NCI-H187 treated with DMSO at 0.1 percent for 48 hours (cell line): ENCODE measurements around the gene HSPG2.
"Not testable (repeated sequence)": the region's sequence is repeated elsewhere in the genome, so short reads cannot be mapped to it uniquely, and the experiment has no call there.

Experiments used
- DNase-seq: peaks from one replicate; lab custom pipeline; 2025; lab: John Stamatoyannopoulos, UW

HSPG2 gene

DNA sequence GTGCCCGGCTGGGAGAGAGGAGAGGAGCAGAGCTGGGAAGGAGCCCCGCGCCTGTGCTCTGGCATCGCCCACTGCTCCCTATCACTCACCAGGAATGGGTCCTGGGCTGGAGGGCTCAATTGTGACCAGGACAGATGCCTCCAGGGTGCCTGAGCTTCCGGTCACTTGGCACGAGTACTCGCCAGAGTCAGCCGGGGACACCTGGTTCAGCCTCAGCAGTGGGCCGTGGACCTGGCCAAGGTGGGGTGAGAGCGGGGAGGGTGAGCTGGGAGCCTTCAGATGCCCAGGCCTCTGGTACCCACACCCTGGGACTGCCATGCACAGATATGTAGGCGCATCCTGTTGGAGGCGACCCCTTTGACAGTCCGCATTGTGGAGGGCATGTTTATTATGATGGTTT lies 93.9 kb downstream of the HSPG2 start:
- DNase-seq, result no peak

DNA sequence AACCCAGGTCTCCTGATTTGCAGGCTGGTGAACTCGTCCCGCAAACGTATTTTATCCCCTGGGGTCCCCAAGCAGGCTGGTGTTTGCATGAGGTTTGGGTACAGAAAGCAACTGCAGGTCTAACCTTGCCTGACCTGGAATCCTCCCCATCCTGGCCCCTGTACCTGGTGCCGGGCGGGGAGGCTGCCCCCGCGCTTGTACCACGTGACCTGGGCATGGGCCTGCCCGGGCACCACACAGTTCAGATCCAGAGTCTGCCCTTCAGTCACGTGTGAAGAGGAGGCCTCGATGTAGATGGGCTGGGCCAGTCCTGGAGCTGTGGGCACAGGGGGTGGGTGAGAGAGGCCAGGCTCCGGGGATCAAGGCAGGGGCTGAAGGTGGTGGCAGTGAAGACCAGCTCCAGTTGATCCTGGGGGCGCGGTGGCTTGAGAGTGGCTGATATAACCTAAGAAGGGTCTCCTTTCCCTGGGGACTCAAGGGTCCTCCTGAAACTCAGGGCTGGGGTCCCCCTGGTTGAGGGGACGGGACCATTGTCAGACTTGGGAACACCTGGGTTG lies 94.4 kb downstream of the HSPG2 start:
- no peak for DNase-seq

GRCh38 chr1:21841852-21842466 lies 95.2 kb downstream of the HSPG2 start:
- no peak for DNase-seq

DNA sequence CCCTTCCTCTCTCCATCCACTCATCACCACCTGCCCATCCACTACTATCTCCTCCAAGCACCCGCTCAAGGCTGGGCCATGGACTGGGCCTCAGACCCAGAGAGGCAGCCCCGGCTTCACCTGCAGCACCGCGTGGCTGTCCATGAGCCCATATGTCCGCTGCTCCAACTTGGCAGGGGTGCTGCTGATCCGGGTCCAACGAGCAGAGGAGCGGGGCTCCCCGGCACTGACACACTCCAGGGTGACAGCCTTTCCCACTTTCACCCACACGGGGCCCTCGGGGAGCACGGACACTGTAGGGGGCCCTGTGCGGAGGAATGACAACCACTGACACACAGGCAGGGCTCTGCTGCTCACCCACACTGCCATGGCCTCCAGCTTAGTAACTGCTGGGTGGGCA lies 96.1 kb downstream of the HSPG2 start:
- DNase-seq, result no peak

- DNase-seq, result no peak
Measured at GRCh38 chr1:21839337-21840037, 97.6 kb downstream of the HSPG2 start.

DNA sequence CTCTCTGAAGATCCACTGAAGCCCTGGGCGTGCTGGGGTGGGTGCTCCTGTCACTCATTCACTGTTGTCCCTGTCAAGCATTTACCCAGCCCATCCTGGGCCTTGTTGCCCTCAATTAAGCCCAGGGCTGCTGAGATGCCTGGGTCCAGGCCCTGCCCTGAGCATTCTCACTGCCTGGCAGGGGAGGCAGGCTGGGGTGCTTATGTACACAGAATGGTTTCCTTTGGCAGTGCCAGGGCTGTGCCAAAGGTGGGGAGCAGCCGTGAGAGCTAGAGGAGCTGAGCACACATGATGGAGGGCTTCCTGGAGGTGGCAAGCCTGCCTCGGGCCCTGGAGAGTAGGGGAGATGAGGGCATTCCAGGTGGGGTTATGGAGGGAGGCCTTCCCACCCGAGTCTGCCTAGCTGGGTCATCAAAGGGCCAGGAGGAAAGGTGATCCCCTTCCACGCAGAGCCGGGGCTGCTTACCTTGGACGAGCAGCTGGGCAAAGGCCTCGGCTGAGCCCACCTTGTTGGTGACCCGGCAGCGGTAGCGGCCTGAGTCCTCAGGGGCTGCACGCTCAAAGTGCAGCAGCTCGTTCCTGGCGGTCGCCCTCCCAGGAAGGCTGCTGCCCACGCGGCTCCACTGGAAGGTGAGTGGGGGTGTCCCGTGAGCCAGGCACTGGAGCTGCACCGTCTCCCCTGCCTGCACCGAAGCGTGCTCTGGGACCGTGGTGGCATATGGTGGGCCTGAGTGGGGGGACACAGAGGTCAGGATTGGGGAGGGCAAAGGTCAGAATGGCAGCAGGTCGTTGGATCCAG lies 98.6 kb downstream of the HSPG2 start:
- DNase-seq, result no peak

DNA sequence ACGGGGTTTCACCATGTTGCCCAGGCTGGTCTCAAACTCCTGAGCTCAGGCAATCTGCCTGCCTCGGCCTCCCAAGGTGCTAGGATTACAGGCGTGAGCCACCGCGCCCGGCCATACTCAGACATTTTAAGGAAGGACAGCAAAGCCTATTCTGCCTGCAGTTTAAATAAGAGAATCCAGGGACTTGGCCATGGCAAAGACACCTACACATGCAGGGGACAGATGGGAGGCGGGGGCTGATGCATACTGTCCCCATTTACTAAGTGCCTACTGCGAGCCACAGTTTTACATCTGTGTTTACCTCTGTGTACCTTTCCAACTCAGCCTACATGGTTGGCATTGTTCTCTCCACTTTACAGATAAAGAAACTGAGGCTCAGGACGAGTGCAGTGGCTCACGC lies 99.6 kb downstream of the HSPG2 start:
- DNase-seq, result no peak

DNA sequence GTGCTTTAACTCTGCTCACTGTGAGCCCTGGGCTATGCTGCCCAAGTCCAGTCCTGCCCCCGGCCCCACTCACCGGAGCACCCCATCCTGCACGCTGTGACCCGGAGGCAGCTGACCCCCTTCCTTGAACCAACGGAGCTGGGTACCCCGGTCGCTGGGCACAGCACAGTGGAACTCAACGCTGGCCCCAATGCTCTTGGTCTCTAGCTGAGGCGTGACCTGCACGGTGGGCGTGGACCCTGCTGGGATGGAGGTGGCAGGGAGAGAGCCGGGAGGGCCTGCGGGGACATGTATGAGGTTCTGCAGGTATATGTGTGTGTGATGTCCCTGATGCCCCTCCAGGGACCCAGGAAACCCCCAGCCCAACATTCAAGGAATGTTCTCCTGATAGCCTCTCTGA lies 100.4 kb downstream of the HSPG2 start:
- no peak for DNase-seq

GRCh38 chr1:21836010-21836409 lies 101.1 kb downstream of the HSPG2 start:
- no peak for DNase-seq

DNA sequence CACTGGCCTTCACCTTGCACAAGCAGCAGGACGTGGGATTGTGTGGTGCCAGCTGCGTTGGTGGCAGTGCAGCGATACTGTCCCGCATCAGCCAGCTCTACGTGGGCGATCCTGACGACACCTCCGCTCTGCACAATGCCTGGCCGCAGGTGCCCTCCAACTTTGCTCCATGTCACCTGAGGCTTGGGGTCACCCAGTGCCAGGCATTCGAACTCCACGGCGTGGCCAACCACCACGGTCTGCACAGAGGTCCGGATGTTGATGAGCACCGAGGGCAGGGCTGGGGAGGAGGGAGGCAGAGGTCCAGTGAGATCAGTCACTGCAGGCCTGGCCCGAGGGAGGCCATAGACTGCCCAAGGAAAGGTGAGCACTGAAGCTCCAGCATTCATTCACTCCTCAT lies 102.4 kb downstream of the HSPG2 start:
- no peak for DNase-seq

DNA sequence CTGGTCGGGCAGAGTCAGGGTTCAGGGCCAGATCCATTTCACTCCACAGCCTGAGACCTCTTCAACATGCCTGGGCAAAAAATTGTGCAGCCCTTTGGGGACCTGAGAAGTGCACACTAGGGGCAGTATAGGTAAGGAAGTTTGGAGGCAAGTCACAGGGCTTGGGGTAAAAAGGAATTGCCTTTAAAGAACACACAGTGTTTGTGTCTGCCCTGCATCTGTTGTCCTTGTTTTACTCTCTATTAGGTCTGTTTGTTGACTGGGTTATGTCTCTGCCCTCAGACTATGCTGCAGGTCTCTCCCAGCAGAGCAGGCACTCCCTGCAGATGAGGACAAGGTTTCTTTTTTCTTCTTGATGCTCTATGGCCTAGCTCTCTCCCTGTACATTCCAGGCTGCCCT lies 103.0 kb downstream of the HSPG2 start:
- DNase-seq, result no peak

GRCh38 chr1:21833392-21833976 lies 103.6 kb downstream of the HSPG2 start:
- DNase-seq, result no peak

DNA sequence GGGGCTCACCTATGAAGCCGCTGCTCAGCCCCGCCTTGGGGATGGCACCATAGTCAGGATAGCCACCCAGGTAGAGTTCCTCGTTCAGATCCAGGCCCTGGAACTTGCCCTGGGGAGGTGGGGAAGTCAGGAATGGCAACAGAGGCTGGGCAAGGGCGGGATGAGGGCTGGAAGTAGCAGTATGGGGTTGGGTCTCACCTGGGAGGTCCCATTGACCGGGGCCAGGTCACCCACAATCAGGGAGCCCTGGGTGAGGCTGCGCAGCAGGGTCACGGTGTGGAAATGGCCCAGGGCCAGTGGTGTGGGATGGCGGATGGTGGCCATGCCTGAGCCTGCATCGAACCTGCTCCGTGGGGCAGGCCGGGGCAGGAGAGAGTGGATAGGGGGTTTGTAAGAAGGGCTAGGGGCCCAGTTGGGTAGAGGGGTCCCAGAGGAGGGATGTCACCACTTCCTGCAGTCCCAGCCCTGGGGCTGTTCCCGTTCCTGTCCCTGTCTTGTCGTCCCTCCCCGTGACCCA lies 105.6 kb downstream of the HSPG2 start:
- no peak for DNase-seq

DNA sequence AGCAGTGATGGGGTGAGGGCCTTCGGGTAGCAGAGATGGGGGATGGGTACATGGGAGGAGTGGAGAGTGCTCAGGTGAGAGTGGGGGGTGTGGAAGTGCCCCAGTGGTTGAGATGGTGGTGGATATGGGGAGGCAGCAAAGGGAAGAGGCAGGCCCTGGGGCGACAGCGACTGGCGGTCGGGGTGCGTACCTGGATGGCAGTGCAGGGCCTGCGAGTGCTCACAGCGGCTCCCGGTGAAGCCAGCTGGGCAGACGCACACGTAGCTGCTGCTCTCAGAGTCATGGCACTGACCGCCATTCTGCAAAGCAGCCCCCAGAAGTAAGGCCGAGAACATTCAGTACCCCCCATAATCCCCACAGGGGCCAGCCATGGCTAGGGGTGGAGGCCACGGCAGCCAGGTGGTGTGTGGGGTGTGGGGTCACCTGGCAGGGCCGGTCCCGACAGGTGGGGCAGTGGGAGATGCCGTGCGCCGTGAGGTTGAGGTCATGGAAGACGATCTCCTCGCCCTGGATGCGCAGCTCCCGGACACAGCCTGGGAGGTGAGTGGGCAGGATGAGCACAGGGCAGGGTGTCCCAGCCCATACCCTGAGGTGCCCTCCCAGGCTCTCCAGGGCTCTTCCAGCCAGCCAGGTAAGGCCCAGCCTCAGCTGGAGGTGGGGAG lies 106.2 kb downstream of the HSPG2 start:
- no peak for DNase-seq

- no peak for DNase-seq
Measured at GRCh38 chr1:21829294-21829693, 107.8 kb downstream of the HSPG2 start.

DNA sequence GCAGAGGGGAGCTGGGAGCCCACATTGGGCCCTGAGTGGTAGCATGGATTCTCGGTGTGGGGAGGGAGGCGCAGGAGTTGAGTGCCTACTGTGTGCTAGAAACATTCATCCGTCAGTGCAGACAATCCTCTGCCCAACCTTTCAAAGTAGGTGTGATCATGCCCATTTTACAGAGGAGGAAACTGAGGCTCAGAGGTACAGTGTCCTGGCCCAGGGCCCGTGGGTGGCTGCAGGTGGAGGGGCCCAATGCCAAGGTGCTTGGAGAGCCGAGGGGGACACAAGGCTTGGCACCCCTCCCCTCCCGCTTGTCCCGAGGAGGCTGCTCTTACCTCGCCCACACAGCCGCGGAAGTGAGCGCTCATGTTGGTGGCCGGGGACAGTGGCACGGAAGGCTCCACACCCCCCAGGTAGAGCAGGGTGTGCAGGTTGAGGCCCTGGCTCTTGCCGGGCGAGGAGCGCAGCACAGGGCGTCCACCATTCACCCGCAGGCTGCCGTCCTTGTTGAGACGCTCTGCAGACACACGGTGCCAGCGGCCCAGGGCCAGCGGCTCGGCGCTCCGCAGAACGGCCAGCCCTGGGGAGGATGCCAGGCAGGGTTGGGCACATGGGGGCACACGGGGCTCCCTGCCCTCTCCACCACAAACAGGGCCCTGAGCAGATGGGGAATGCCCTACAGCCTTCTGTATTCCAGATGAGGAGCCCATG lies 108.5 kb downstream of the HSPG2 start:
- no peak for DNase-seq

DNA sequence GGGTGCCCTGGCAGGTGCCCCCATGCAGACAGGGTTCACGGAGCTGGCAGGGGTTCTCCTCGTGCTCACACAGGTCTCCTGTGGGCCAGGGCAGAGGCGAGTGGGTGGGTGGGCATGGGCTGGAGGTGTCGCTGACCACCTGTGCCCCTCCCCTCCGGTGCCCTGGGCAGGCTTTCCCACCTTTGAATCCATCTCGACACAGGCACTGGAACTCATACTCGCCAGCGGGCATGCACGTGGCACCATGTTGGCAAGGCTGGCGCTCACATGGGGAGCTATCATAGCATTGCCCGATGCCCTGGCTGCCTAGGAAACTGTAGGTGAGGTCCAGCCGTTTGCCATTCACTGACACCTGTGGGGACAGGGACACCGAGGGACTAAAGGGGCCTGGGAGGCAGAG lies 109.0 kb downstream of the HSPG2 start:
- DNase-seq, result no peak

DNA sequence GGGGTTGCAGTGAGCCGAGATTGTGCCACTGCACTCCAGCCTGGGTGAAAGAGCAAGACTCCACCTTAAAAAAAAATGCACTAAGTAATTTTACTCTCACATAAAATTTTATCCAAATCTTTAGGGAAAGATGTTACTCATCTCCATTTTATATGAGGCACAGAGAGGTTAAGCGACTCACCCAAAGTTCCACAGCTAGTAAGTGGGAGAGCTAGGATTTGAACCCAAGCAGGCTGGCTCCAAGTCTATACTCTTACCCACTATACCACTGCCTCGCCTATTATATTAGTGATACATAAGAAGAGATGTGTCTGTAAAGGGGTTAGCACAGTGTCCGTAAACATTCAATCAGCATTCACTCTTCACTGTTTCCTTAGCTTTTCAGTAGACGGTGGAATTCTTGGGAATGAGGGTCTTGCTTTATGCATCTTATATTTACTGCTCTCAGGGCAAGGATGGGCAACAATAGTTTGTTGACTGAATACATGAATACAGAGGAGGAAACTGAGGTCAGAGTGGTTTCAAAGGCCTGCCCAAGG lies 109.9 kb downstream of the HSPG2 start:
- DNase-seq, result no peak

- not testable (repeated sequence) for DNase-seq
Measured at GRCh38 chr1:21826694-21827093, 110.4 kb downstream of the HSPG2 start.

DNA sequence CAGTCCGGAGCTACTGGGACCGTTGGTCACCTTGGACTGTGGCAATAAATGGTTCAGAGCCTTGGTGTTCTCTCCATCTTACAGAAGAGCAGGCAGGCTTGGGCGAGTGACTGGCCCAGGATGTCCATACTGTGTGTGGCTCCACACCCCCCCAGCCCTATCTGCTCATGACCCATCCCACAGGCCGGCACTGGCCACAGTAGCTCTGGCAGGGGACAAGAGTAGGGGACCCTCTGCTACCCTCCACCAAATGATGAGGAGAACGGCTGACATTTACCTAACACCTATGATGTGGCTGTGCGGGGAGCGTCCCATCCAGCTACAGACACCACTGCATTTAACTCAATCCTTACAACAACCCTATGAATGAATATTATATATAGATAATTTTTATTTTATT lies 111.7 kb downstream of the HSPG2 start:
- DNase-seq, result no peak

- no peak for DNase-seq
Measured at GRCh38 chr1:21824926-21825325, 112.2 kb downstream of the HSPG2 start.
